GM12873 (cell line): Measurements from ENCODE around the gene TP53I13.
A peak's percentile ranks its signal among the peaks of the same experiment; 100 is the strongest.

Source experiments
- CTCF ChIP-seq: IDR thresholded peaks from 2 replicates; pipeline ENCODE4 v1.5.1; 2012; ENCODE audit warnings: low read depth, mild to moderate bottlenecking, moderate library complexity, low read length, control low read depth; ENCODE audit not compliant: insufficient read depth; ENCODE audit errors: missing control alignments

TP53I13 gene

DNA sequence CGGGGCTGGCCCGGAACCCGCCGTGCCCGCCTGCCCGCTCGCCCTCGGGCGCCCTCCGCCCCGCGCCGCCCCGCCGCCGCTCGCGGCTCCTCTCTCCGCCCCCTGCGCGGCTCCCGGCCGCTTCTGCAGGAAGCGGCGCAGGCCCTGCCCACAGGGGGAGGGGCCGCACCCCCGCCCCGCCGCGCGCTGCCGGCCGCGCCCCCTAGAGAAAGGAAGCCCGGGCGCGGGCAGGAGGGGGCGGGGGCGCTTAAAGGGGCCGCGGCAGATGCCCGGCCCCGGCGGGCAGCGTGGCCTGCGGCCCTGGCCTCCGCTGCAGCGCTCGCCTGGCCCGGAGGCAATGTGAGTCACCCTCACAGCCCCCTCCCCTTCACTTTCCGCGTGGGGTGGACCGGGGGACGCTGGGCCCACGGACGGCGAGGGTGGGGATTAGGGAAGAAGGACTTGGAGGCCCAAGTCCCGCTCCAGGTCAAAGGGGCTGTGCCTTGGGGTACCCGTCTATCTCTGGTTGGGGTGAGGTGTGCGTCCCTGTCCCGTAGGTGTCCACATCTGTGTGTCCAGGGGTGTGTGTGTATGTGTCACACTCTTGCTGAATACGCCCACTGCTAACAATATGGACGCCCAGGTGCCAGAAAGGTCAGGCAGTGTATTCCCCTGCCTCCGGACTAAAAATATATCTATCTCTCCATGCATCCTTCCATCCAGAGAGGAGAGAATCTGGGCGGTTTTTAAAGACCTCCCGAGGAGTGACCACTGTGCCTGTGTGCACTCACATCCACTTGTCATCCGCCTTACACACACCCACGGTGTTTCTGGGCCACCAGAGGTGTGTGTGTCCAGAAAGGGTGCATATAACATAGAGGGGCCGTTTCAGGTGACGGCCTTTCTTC lies 21.3 kb downstream of the TP53I13 start, which contains the start of gene GIT1:
Gene GIT1 (minus strand): TSS at position 125 of the 887 bp plus-strand sequence. CDS start 270 bp downstream, outside the sequence.
- TF ChIP-seq CTCF: no peak

DNA sequence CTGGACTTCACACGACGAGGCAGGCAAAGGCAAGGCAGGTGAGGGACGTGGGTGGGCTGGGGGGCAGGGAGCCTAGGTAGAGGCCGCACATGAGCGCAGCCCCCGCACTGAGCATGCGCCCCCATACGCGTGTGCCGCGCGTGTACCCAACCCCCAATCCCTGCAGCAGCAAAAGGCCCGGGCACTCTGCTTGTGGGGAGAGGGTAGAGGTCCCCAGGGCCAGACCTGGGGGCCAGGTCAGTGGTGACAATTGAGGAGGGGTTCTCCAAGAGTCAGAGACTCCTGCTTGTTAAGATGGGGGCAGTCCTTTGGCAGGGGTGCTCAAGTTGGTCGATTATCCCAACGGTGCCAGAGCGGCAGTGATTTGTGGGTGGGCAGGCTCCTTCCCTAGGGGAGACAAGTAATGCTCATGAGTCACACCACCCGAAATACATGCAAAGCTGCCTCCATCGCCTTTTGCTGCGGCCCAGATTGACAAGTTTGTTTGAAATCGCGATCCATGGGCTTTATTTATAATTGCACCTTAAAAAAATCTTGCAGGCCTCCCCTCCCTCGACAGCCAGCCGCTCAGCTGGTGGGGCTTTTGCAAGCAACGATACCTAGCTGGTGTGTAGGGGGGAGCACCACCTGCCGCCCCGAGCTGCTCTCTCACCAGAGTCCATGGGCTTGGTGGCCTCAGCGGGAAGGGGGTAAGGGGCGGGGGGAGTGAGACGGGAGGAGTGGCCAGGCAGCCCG lies 22.1 kb downstream of the TP53I13 start:
- TF ChIP-seq CTCF: peak; percentile 5

DNA sequence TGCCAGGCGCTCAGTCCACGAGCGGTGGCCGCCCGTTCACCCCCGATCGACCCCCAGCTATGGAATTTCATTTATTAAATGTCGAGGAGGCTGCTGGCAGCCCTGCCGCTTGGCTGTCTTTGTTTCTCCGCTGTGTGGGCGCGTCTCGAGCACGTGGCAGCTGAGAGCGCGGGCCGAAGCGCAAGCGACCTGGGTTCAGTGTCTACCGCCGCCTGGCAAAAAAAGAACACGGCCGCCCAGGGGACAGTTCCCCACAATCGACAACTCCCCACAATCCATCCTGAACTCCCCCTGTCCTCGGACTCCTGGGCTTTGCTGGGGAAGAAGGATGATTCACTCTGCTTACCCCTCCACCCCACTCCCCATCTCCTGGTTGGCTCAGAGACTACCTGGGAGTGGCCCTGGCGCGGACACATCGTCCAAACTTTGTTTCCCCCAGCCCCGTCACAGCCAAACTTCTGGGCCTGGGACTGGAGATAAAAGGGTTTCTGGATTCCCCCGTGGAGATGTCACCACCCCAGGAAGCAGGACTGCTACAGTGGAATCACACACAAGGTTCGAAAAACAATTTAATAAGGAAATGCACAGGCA lies 22.7 kb downstream of the TP53I13 start:
- TF ChIP-seq CTCF: no peak

DNA sequence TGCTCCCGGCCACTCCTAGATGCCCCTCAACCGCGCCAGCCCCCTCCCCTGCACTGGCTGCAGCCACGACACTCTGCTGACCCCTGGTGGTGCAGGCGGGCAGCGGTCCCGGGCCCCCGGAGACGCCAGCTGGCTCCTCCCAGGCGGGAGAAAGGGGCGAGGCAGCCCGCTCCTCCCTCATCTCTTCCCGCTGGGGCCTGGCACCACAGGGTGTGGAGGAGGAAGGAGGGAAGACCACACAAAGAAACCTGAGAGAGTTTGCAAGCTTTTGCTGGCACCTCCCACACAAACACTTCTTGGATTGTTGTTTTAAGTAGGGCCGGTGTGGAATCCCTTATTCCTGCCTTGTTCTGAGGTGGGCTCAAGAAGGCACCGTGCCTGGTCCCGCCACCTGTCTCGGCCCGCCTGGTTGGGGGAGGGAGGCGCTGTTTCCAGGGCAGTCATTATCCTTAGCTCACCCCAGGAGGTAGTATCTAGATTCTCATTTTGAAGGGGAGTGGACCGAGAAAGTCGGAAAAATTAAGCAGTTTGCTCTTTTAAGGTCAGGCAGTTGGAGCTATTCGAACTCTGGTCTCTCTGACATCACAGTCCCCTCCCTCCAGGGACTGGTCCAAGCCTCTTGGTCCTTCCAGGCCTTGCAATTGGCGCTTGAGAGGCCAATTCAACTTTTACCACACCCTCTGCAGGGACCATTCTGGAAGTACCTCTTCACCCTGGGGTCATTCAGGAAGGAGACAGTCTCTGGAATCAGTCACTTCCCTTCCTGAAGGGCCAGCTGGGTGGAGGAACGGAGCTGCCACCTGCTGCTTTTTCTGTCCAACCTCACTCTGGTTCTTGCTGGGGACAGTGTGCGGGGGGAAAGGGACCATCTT lies 23.5 kb downstream of the TP53I13 start:
- peak; percentile 94 for TF ChIP-seq CTCF

DNA sequence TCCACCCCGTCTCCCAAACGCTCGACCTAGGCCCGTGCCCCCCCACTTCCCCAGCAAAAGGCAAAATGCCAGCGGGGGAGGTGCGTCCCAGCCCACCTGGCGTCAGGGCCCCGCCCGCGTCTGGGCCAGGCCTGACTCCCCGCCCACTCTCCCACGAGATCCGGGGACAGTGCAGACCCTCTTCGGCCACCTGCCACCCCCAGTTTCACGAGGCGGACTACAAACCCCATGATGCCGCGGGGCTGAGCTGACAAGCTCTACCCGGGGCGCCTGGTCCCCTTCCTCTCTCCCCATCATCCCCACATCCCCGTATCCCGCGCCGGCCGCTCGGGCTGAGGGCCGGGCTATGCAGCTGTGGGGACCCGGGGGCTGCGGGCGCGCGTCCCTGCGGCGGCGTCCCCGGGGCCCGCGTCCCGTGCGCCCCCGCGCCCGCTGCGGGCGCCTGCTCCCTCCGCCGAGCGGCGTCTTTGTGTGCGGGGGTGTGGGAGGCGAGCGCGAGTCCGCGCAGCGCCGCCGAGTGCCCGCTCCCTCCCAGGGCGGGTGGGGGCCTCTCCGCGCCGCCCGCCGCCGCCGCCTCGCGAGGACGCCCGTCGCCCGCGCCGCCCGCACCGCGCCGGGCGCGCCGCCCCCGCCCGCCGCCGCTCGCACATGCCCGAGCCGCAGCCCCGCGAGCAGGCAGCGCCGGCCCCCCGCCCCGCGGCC lies 24.5 kb downstream of the TP53I13 start, which contains the start of gene ANKRD13B:
Gene ANKRD13B (plus strand): TSS at position 283 of the 702 bp plus-strand sequence. CDS start 490 bp downstream, outside the sequence.
- no peak for TF ChIP-seq CTCF
